22Rv1 (cell line): Measurements from ENCODE around the gene TRPV4.

Source experiments
- H3K27ac ChIP-seq: fragments of 450-650 bp; 2 replicates; pipeline ENCODE4 v1.5.1; 2017
- ZFX ChIP-seq: fragments of 450-650 bp; IDR thresholded peaks from 2 replicates; pipeline ENCODE4 v1.6.1; 2017; ENCODE audit warnings: antibody characterized with exemption, borderline replicate concordance
- TF ChIP-seq, protein P1 (sequence below): fragments of 450-650 bp; IDR thresholded peaks from 2 replicates; pipeline ENCODE4 v1.5.1; 2017; ENCODE audit warnings: mild to moderate bottlenecking

The TRPV4 gene

DNA sequence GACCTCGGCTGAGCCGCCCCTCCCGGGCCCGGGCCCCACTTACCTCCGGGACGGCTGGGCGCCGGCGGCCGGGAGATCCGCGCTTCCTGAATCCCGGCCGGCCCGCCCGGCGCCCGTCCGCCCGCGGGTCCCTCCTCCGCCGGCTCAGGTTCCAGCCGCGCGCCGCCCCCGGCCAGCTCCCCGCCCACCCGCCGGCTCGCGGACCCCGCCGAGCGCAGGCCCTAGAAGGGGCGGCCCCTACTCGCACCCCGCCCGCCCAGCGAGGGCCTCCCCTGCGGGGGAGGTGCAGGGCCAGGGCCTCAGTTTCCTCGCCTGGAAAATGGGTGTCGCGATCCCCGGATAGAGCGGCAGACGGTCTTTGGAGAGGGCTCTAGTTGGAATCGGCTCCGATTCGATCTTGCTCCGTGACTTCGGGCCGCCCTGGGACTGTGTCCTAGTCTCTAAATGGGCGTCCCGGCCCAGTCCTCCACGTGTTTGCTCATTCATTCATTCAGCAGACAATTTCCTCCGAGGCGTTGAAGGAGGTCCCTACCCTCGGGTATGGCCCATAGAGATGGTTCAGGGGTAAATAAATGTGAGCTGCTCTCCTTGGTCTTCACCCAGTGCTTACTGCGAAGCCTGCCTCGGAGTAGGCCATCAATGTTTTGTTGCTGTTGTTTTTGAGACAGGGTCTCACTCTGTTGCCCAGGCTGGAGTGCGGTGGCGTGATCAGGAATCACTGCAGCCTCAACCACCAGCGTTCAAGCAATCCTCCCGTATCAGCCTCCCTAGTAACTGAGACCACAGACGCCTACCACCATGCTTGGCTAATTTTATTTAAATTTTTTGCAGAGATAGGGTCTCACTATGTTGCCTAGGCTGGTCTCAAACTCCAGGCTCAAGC lies at the start of gene TRPV4:
TRPV4 (minus strand) TSS at position 92 of the 883 bp plus-strand sequence. CDS start 18,602 bp downstream, outside the sequence.
- H3K27ac ChIP-seq: no peak within 1 kb of the TSS
- TF ChIP-seq ZFX: no peak
- TF ChIP-seq, protein P1, sequence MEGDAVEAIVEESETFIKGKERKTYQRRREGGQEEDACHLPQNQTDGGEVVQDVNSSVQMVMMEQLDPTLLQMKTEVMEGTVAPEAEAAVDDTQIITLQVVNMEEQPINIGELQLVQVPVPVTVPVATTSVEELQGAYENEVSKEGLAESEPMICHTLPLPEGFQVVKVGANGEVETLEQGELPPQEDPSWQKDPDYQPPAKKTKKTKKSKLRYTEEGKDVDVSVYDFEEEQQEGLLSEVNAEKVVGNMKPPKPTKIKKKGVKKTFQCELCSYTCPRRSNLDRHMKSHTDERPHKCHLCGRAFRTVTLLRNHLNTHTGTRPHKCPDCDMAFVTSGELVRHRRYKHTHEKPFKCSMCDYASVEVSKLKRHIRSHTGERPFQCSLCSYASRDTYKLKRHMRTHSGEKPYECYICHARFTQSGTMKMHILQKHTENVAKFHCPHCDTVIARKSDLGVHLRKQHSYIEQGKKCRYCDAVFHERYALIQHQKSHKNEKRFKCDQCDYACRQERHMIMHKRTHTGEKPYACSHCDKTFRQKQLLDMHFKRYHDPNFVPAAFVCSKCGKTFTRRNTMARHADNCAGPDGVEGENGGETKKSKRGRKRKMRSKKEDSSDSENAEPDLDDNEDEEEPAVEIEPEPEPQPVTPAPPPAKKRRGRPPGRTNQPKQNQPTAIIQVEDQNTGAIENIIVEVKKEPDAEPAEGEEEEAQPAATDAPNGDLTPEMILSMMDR: no peak

DNA sequence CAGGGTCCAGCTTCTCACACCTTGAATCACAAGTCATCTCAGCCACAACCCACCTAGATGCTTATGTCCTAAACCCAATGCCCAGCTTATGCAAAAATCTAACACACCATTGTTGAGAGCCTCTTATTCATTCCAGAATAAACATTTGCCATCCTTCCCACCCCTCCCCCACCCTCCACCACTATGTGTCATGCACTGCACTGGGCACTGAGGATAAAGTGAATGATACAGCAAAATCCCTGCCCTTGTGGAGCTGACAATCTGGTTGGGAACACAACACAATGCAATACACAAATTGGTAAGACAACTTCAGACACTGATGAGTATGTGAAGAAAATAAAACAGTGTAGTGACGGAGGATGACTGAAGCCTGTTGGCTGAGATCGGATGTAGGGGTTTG lies 48.6 kb upstream of the TRPV4 start:
- TF ChIP-seq, protein P1: no peak
- TF ChIP-seq ZFX: no peak
- H3K27ac ChIP-seq: no peak overlapping the region

DNA sequence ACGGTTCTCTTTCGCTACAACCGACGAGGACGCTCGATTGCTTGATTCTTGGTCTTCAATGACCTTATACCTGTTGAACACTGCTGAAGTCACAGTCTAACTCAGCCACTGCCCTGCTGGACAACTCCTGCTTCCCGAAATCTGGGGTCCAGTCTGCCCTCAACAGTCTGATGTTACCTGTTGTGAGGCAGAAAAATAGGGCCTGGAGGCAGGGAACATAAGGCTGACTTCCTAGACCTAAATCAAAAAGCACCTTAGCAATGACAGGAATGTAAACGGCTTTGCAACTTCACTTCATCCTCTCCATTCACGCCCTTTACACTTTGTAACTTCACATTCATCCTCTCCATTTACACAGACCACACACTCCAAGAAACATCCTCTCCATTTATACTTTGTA lies 47.7 kb upstream of the TRPV4 start:
- TF ChIP-seq ZFX: no peak
- TF ChIP-seq, protein P1: no peak
- no peak overlapping the region for H3K27ac ChIP-seq

DNA sequence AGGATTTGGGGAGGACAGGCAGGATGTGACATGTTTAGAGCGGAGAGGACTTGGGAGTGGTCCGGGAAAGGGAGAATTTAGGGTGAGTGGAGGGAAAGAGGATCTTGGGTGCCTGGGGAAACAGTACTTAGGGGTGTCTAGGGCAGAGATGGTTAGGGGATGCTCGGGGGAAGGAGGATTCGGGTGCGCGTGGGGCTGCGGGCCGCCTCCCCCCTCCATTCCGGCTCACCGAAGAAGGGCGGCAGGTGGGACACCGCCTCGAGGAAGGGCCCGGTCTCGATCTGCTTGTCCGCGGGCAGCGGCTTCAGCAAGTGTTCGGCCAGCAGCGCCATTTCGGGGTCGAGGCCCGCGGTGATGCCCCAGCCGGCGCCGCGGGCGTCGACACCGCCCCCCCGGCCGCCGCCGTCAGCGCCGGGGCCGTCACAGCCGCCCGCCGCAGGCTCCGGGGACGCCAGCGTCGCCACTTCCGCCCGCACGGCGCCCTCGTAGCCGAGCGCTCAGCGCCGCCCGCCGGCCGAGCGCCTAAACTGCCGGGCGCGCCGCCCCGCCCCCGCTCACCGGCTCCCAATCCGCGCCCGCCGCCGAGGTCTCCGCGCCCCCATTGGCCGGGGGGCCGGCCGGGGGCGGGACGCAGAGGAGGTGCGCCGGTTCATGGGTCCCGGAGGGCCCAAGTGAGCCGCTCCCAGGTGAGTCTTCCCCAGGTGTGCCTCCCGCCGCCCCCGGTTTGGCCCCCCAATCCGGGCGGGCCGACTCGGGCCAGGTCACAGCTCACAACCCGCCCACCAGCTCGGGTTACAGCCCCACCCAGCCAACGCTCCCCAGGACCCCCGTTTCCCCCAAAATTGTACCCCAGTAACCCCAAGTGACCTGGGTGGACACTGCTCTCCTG lies 47.1 kb upstream of the TRPV4 start, which contains the start of gene GLTP:
GLTP (minus strand) TSS at position 499 of the 889 bp plus-strand sequence; CDS start at position 332, 167 bp downstream.
- TF ChIP-seq, protein P1: peak; percentile 98
- TF ChIP-seq ZFX: no peak
- H3K27ac ChIP-seq: no peak within 1 kb of the TSS; the same call in 1 of the 2 replicates

DNA sequence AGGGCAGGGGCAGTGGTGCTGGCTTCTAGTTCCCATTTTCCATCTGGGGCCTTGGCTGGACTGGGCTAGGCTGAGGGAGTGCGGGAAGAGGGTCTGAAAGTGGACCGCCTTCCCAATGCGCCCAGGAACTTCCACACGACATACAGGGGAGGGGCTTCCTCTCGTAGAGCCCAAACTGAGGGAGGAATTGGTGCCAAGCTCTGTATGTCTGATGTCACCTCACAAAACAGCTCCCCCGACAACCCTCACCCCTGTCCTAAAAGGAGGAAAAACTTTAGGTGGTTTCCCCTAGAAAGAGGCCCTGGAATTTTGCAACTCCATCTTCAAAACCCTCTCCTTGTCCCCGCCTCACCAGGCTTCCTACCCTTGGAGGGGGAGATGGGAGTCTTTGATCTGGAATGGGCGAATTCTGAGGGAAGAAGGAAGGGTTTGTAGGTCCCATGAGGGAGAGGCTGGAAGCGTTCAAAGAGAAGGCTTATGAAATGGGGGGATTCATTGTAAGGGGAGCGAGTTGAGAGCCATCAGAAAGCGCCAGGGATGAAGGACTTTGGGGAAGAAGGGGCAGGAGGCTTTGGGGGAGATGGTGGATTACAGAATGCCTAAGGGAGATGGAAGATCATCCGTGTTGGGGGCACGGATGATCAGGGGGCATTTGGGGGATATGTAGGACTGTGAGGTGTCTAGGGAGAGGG lies 46.3 kb upstream of the TRPV4 start:
- H3K27ac ChIP-seq: no peak overlapping the region; the same call in 1 of the 2 replicates
- TF ChIP-seq ZFX: no peak
- TF ChIP-seq, protein P1: no peak

DNA sequence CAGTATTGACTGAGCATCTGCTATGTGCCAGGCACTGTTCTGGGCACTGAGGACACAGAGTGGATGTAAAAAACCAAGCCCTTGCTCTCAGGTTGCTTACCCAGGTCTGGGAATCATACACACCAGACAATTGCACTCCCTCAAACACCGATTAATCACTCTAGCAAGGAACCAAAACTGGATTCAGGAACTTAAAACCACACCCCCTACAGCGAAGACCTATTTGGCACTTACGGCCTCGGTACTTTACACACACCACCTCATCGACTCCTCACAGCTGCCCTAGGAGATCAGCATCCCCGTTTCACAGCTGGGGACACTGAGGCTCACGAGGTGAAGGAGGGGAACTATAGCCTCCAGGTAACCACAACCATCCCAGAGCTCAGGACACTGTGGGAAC lies 45.6 kb upstream of the TRPV4 start:
- no peak overlapping the region for H3K27ac ChIP-seq
- TF ChIP-seq, protein P1: no peak
- TF ChIP-seq ZFX: no peak
